A673 (cell line): ENCODE data around the gene BRAT1.

Experiments used
- CTCF ChIP-seq: fragments of 300-800, 200-600 bp; sonication (generic); conservative IDR thresholded peaks from 2 replicates; pipeline ENCODE4 v1.5.1; 2017; ENCODE audit warnings: low read depth, mild to moderate bottlenecking, antibody characterized with exemption, low read length, moderate library complexity, mixed read lengths
- EZH2 ChIP-seq: fragments of 200-600 bp; sonication (generic); IDR thresholded peaks from 2 replicates; pipeline ENCODE4 v1.6.1; 2017; ENCODE audit warnings: borderline replicate concordance, low read depth, mild to moderate bottlenecking, mixed read lengths, antibody characterized with exemption, low read length; ENCODE audit not compliant: poor library complexity, severe bottlenecking

DNA sequence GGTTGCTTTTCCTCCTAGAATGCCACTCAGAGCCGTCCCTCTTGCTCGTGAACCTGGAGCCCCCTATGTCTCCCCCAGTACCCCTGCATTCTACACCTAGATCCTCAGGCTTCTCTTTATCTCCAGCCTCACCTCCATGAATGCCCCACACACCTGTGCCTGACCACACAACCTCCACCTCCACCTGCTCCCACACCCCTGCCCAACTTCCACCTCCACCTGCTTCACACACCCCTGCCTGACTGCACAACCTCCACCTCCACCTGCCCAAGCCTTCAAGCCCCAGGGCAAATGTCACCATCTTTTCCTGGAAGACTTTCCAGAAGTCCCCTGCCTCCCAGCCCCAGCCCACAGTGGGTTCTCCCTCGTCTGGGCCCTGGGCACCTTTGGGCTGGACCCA, 42.6 kb downstream of the BRAT1 start:
- TF ChIP-seq CTCF (no peak), EZH2 (no peak)
